SK-N-SH (cell line): ENCODE results near the gene CELF2. TPM values are rescaled to one million over a fixed set of nuclear protein-coding genes. Genes with fewer than 3 reads are reported as not detected.

Experiments used
- CTCF ChIA-PET: fragments of 300-600, 350-600 bp; formaldehyde crosslinking; extraction: SDS; loops from one replicate; lab custom pipeline; 2021; lab: Yijun Ruan, JAX
- POLR2A ChIA-PET: fragments of 350-600 bp; sonication (Branson Sonifier 250); formaldehyde crosslinking; extraction: SDS; loops from one replicate; lab custom pipeline; 2020; ENCODE audit warnings: antibody characterized with exemption, inconsistent platforms; lab: Yijun Ruan, JAX
- DNase-seq: peaks from one replicate; pipeline ENCODE4 v3.0.0; 2012
- H2AFZ ChIP-seq: fragments of 200-600 bp; sonication (generic); 2 replicates; pipeline ENCODE4 v1.8.1; 2016; ENCODE audit warnings: antibody characterized with exemption, mild to moderate bottlenecking, low read depth
- H3F3A ChIP-seq: fragments of 200-600 bp; sonication (generic); replicated peaks from 2 replicates; pipeline ENCODE3; 2016; ENCODE audit warnings: antibody characterized with exemption, mild to moderate bottlenecking; ENCODE audit not compliant: insufficient read depth
- H3K27ac ChIP-seq, 2 experiments: fragments of 200-500 bp in 1 of 2; fragments of 200-600 bp in 1 of 2; sonication (Bioruptor generic) in 1 of 2; sonication (generic), shearing (Covaris generic) in 1 of 2; 2 replicates each; pipeline versions ENCODE4 v1.5.1 to v1.6.1; 2014 to 2016; ENCODE audit warnings: low read depth in 2 of 2, inconsistent platforms in 1 of 2, low read length in 1 of 2, mild to moderate bottlenecking in 1 of 2, mixed read lengths in 1 of 2
- H3K27me3 ChIP-seq: fragments of 200-600 bp; sonication (generic), shearing (Covaris generic); 2 replicates; pipeline ENCODE4 v1.6.1; 2016; ENCODE audit warnings: mixed run types; ENCODE audit not compliant: insufficient read depth
- H3K36me3 ChIP-seq, 2 experiments: fragments of 200-500 bp in 1 of 2; fragments of 200-600 bp in 1 of 2; sonication (Bioruptor generic) in 1 of 2; sonication (generic) in 1 of 2; replicated peaks in 1 of 2; 2 replicates each; pipeline versions ENCODE3 to v1.5.1; 2014 to 2016; ENCODE audit warnings: low read length in 1 of 2, mild to moderate bottlenecking in 1 of 2; ENCODE audit not compliant: insufficient read depth in 2 of 2, control insufficient read depth in 1 of 2
- H3K4me1 ChIP-seq, 2 experiments: fragments of 200-500 bp in 1 of 2; fragments of 200-600 bp in 1 of 2; sonication (Bioruptor generic) in 1 of 2; sonication (generic), shearing (Covaris generic) in 1 of 2; 2 replicates each; pipeline versions ENCODE4 v1.5.1 to v1.6.1; 2014 to 2016; ENCODE audit warnings: low read depth in 1 of 2, low read length in 1 of 2, mixed run types in 1 of 2; ENCODE audit not compliant: insufficient read depth in 2 of 2, control insufficient read depth in 1 of 2
- H3K4me2 ChIP-seq: fragments of 200-600 bp; sonication (generic), shearing (Covaris generic); 2 replicates; pipeline ENCODE4 v1.6.1; 2017; ENCODE audit warnings: mixed run types
- H3K4me3 ChIP-seq, 2 experiments: fragments of 200-500 bp in 1 of 2; fragments of 200-600 bp in 1 of 2; sonication (Bioruptor generic) in 1 of 2; sonication (generic), shearing (Covaris generic) in 1 of 2; 2 replicates each; pipeline versions ENCODE4 v1.5.1 to v1.8.1; 2014 to 2016; ENCODE audit warnings: low read depth in 2 of 2, inconsistent platforms in 1 of 2, low read length in 1 of 2, mild to moderate bottlenecking in 1 of 2, mixed read lengths in 1 of 2, moderate library complexity in 1 of 2
- H3K79me2 ChIP-seq: fragments of 200-600 bp; sonication (generic); 2 replicates; pipeline ENCODE4 v1.8.1; 2017; ENCODE audit warnings: mild to moderate bottlenecking; ENCODE audit not compliant: insufficient read depth
- H3K9ac ChIP-seq: fragments of 200-600 bp; sonication (generic); 2 replicates; pipeline ENCODE4 v1.6.1; 2017; ENCODE audit warnings: mixed run types
- H3K9me2 ChIP-seq: fragments of 200-600 bp; sonication (generic); 2 replicates; pipeline ENCODE4 v1.6.1; 2017; ENCODE audit warnings: mixed run types
- H3K9me3 ChIP-seq: fragments of 200-600 bp; sonication (generic); 2 replicates; pipeline ENCODE4 v1.6.1; 2017; ENCODE audit warnings: mixed run types, mild to moderate bottlenecking, moderate library complexity
- H4K20me1 ChIP-seq: fragments of 200-600 bp; sonication (generic); 2 replicates; pipeline ENCODE4 v1.6.1; 2017; ENCODE audit warnings: mild to moderate bottlenecking, mixed run types; ENCODE audit not compliant: insufficient read depth
- ELF1 ChIP-seq: IDR thresholded peaks from 2 replicates; pipeline ENCODE4 v1.4.0; 2012
- EP300 ChIP-seq, 2 experiments: IDR thresholded peaks; 2 replicates each; pipeline versions ENCODE4 v1.4.0 to v1.6.1; 2012; ENCODE audit warnings: borderline replicate concordance in 1 of 2, low read depth in 1 of 2, low read length in 1 of 2
- FOXJ3 ChIP-seq: sonication (generic); formaldehyde crosslinking; IDR thresholded peaks from 2 replicates; pipeline ENCODE4 v1.5.1; 2020; ENCODE audit warnings: mild to moderate bottlenecking, missing genetic modification reagents
- FOXM1 ChIP-seq: IDR thresholded peaks from 2 replicates; pipeline ENCODE4 v1.4.0; 2012; ENCODE audit warnings: low read depth, mild to moderate bottlenecking
- GATA2 ChIP-seq: sonication (generic); formaldehyde crosslinking; IDR thresholded peaks from 2 replicates; pipeline ENCODE4 v1.5.0; 2020; ENCODE audit warnings: mild to moderate bottlenecking, missing genetic modification reagents
- MEF2A ChIP-seq: IDR thresholded peaks from 2 replicates; pipeline ENCODE4 v1.4.0; 2012; ENCODE audit warnings: low read depth, borderline replicate concordance
- RAD21 ChIP-seq: IDR thresholded peaks from 2 replicates; pipeline ENCODE4 v1.6.1; 2012; ENCODE audit warnings: mild to moderate bottlenecking, low read length
- RFX5 ChIP-seq: IDR thresholded peaks from 2 replicates; pipeline ENCODE4 v1.6.1; 2012; ENCODE audit warnings: mild to moderate bottlenecking, improper control_type of control experiment, low read length
- SIN3A ChIP-seq: IDR thresholded peaks from 2 replicates; pipeline ENCODE4 v1.6.1; 2012; ENCODE audit warnings: low read depth, mild to moderate bottlenecking, low read length, moderate library complexity, borderline replicate concordance
- TEAD4 ChIP-seq: IDR thresholded peaks from 2 replicates; pipeline ENCODE4 v1.4.0; 2012; ENCODE audit warnings: mild to moderate bottlenecking, borderline replicate concordance; ENCODE audit not compliant: insufficient read depth
- YY1 ChIP-seq: IDR thresholded peaks from 2 replicates; pipeline ENCODE4 v1.4.0; 2012; ENCODE audit warnings: low read depth, mild to moderate bottlenecking
- WGBS: methylation state at CpG from one replicate; pipeline ENCODE4 v1.1.6; 2017; ENCODE audit warnings: low lambda C conversion rate; 5-methylcytosine and 5-hydroxymethylcytosine counted together
- polyA plus RNA-seq, 3 experiments: library from polyadenylated mRNA; depleted of rRNA; stranded (reverse); fragments of >200 nt; gene quantifications; 2 replicates each; pipeline ENCODE4 v1.2.3, GENCODE V29; 2012
- TF ChIP-seq, protein P1 (sequence below): IDR thresholded peaks from 2 replicates; pipeline ENCODE4 v1.4.0; 2012; ENCODE audit warnings: low read depth, borderline replicate concordance
- TF ChIP-seq, protein P2 (sequence below): IDR thresholded peaks from 2 replicates; pipeline ENCODE4 v1.4.0; 2012; ENCODE audit warnings: low read depth, borderline replicate concordance

CELF2 gene
- polyA plus RNA-seq, 1 of the 3 experiments (the other 2 are of a cell fraction): 0.03 TPM

DNA sequence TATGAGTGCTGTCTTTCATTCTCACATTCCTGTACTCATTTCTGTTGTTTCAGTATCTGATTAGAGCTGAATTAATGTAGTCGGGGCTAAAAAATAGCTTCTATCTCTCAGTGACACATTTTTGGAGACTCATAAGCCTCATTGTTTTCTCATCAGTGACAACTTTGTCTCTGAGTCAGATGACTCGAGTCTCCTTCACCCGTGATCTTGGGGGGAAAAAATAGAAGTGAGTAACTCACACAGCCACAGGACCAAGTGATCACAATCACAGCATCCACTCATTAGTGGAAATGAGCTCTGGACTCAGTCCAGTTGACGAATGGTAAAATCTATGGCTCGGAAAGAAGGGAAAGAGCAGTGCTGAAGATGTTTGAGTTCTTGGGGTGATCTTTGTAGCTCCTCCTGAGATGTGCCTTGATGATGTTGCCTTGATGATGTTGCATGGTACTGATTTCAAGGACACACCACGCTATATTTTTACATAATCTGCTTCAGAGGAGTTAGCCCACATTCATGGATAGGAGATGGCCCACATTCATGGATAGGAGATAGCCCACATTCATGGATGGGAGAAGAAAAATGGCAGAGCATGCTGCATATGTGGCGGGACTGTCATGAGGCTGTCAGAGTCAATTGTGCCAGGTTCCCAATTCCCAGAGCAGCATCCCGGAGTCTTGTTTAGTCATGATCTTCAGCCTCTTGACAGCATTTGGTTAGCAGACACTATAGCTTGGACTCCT, 214.7 kb downstream of the CELF2 start:
- H4K20me1 ChIP-seq: no peaks in the 10 kb centered on the region
- no peak for DNase-seq
- 22% methylated on average over 8 of the region's 8 CpGs for WGBS
- no peak overlapping the region for H3K9ac ChIP-seq
- no peaks in the 10 kb centered on the region for H3K4me1 ChIP-seq
- H3K4me2 ChIP-seq: no peak overlapping the region
- CTCF ChIA-PET: no interaction called here
- no peak overlapping the region for H3K27ac ChIP-seq
- no peaks in the 10 kb centered on the region for H3K79me2 ChIP-seq
- H3K36me3 ChIP-seq: no peaks in the 10 kb centered on the region
- no peak overlapping the region for H2AFZ ChIP-seq
- no peaks in the 10 kb centered on the region for H3F3A ChIP-seq
- H3K4me3 ChIP-seq: no peak overlapping the region
- TF ChIP-seq MEF2A: no peak
- POLR2A ChIA-PET: no interaction called here
- no peaks in the 10 kb centered on the region for H3K27me3 ChIP-seq
- H3K9me3 ChIP-seq: no peaks in the 10 kb centered on the region
- H3K9me2 ChIP-seq: no peaks in the 10 kb centered on the region

DNA sequence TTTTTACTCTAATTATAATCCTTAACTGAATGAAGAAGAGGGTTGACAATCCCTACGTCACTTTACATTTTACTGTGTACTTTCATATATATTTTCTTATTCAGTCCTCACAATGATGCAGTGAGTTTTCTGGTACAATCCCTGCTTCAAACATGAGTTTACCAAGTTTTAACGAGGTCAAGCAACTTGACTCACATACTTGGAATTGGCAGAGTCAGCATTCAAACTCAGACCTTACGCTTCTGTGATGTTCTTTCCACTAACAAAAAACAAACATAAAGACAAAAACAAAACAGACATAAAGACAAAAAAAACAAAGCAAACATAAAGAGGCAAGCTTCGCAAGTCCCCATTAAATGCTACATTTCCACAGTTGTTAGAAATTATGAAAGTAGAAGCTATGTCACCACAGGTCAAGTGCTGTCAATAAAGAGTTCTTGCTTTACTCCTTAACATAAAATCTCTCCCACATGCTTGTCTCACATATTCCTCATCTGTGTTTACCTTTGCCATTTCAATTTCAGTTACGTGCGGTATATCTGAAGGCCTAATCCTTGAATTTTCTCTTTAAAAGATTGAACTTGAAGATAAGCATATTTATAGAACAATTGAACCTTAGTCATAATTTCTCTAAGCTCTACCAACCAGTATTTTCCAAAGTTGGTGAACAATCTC, 217.3 kb downstream of the CELF2 start:
- Histone ChIP-seq H3K9ac (no peak overlapping the region), H2AFZ (no peak overlapping the region), H4K20me1 (no peaks in the 10 kb centered on the region), H3K79me2 (no peaks in the 10 kb centered on the region), H3K9me2 (no peaks in the 10 kb centered on the region), H3K27ac (no peak overlapping the region), H3K4me2 (no peak overlapping the region), H3K4me3 (no peak overlapping the region), H3K27me3 (no peaks in the 10 kb centered on the region), H3K36me3 (no peaks in the 10 kb centered on the region), H3K4me1 (no peaks in the 10 kb centered on the region), H3K9me3 (no peaks in the 10 kb centered on the region), H3F3A (no peaks in the 10 kb centered on the region)
- TF ChIP-seq, protein P1, sequence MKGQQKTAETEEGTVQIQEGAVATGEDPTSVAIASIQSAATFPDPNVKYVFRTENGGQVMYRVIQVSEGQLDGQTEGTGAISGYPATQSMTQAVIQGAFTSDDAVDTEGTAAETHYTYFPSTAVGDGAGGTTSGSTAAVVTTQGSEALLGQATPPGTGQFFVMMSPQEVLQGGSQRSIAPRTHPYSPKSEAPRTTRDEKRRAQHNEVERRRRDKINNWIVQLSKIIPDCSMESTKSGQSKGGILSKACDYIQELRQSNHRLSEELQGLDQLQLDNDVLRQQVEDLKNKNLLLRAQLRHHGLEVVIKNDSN: no peak
- TF ChIP-seq FOXM1 (no peak), EP300 (IDR thresholded peaks at IDR 0.05; ENCODE audit: borderline replicate concordance in 1 of 2, low read depth in 1 of 2, low read length in 1 of 2) (no peak), GATA2 (CRISPR knock-in tag) (no peak), SIN3A (no peak), YY1 (no peak), FOXJ3 (CRISPR knock-in tag) (no peak), RAD21 (no peak), ELF1 (no peak), RFX5 (no peak), TEAD4 (no peak)
- TF ChIP-seq, protein P2, sequence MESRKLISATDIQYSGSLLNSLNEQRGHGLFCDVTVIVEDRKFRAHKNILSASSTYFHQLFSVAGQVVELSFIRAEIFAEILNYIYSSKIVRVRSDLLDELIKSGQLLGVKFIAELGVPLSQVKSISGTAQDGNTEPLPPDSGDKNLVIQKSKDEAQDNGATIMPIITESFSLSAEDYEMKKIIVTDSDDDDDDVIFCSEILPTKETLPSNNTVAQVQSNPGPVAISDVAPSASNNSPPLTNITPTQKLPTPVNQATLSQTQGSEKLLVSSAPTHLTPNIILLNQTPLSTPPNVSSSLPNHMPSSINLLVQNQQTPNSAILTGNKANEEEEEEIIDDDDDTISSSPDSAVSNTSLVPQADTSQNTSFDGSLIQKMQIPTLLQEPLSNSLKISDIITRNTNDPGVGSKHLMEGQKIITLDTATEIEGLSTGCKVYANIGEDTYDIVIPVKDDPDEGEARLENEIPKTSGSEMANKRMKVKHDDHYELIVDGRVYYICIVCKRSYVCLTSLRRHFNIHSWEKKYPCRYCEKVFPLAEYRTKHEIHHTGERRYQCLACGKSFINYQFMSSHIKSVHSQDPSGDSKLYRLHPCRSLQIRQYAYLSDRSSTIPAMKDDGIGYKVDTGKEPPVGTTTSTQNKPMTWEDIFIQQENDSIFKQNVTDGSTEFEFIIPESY: no peak
- ChIA-PET POLR2A (interaction anchor here (0.5 kb wide), 1 partner anchor 26 kb away, joined by 4 read pairs; no protein-coding TSS in a partner anchor), CTCF (interaction anchor here (1.1 kb wide), 1 partner anchor 35 kb away, joined by 6 read pairs; no protein-coding TSS in a partner anchor)
- no peak for DNase-seq
- WGBS: 56% methylated on average over 6 of the region's 6 CpGs
